GM21825 (cell line): Measurements from ENCODE around the gene ANO10.
"Not testable (repeated sequence)": the region's sequence is repeated elsewhere in the genome, so short reads cannot be mapped to it uniquely, and the experiment has no call there.

Experiments used
- ATAC-seq: cut with Tn5 transposase; IDR thresholded peaks from one replicate; pipeline ENCODE4 v1.9.1; 2021; ENCODE audit warnings: mild to moderate bottlenecking, moderate library complexity; ENCODE audit not compliant: unreplicated experiment

Gene ANO10

DNA sequence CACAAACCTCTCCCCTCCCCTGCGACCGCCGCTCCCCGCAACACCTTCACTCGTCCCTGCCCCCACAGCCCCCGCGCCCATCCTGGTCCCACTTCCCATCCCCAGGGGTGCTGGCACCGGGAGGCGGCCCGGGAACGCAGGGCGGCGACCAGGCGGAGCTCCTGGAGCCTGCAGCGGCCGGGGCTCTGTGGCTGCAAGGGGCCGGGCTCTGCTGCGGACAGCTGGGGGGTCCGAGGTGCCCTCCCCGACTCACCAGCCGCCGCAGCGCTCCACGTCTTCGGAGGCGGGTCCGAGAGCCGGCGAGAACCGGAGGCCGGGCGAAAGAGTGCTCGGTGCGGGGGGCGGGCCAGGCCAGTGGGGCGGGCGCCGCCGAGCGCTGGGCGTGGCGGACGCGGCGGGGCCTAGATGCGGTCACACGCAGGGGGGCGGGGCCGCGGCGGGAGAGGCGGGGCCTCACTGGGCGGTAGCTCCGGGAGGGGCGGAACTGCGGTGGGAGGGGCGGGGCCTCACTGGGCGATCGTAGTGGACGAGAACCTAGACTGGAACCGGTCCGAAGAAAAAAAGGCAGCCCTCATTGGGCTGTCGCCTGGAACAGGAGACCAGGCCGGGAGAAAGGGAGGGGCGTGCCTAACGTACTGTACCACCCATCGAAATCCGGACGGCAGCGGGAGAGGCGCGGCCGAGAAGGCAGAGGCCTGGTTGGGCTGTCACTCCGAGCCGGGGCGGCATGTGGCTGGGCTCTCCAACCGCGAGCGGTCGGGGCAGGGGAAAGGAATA lies at the start of gene ANO10:
ANO10 (minus strand) TSS at position 356 of the 777 bp plus-strand sequence. CDS start 16,159 bp downstream, outside the sequence.
- peak; percentile 93 for ATAC-seq

GRCh38 chr3:43670635-43671522 lies 49.1 kb upstream of the ANO10 start:
- no peak for ATAC-seq

- ATAC-seq = not testable (repeated sequence)
These were observed 43.2 kb upstream of the ANO10 start for GRCh38 chr3:43665011-43665410.

DNA sequence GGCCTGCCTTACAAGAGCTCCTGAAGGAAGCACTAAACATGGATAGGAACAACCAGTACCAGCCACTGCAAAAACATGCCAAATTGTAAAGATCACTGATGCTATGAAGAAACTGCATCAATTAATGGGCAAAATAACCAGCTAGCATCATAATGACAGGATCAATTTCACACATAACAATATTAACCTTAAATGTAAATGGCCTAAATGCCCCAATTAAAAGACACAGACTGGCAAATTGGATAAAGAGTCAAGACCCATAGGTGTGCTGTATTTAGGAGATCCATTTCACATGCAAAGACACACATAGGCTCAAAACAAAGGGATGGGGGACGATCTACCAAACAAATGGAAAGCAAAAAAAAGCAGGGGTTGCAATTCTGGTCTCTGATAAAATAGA lies 39.6 kb upstream of the ANO10 start:
- ATAC-seq = not testable (repeated sequence)

- ATAC-seq = no peak
These were observed 37.6 kb upstream of the ANO10 start for GRCh38 chr3:43659250-43659880.

DNA sequence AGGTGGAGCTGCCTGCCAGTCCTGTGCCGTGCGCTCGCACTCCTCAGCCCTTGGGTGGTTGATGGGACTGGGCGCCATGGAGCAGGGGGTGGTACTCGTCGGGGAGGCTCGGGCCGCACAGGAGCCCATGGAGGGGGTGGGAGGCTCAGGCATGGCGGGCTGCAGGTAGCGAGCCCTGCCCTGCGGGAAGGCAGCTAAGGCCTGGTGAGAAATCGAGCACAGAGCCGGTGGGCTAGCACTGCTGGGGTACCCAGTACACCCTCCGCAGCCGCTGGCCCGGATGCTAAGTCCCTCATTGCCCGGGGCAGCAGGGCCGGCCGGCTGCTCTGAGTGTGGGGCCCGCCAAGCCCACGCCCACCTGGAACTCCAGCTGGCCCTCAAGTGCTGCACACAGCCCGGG lies 34.6 kb upstream of the ANO10 start:
- not testable (repeated sequence) for ATAC-seq

GRCh38 chr3:43650345-43650744 lies 28.5 kb upstream of the ANO10 start:
- ATAC-seq = no peak

DNA sequence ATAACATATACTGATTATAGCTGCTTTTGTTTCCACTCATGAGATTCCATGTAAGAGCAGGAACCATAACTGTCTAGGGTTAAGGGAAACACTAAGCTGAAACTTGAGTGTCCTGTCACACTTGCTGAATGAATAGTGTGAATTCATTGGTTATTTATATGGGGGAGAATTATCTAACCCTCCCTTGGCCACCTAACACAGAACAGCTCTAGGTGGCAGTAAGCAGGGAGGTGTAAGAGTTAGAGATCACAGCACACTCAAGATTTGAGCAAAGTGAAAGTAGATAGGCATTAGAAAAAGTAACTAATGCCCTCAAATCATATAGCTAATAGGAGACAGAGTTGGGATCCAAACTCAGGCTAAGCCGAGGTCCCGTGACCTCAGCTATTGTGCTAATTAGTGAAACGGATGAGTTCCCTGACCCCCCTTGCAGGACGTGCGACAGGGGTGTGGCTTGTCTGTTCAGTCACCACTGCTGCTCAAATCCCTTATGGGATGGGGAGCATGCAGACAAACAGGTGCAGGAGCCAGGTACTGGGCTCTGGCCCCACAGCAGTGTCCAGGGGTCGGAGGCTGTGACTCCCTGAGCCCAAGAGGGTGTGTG lies 27.7 kb upstream of the ANO10 start:
- no peak for ATAC-seq

DNA sequence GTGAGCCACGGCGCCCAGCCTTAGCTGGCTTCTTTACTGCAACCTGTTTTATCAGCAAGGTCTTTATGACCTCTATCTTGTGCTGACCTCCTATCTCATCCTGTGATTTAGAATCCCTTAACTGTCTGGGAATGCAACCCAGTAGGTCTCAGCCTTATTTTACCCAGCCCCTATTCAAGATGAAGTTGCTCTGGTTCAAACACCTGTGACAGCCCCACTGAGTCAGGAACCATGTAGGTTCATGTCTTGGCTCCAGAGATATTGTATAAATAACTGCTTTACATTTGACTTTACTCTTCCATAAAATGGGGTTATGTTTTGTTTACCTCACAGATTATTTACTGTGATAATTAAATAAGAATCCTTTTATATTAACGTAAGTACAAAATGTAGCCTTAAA lies 27.1 kb upstream of the ANO10 start:
- no peak for ATAC-seq

GRCh38 chr3:43647331-43648166 lies 25.7 kb upstream of the ANO10 start:
- no peak for ATAC-seq

GRCh38 chr3:43644443-43644842 lies 22.6 kb upstream of the ANO10 start:
- ATAC-seq = no peak

- ATAC-seq = no peak
These were observed 19.7 kb upstream of the ANO10 start for GRCh38 chr3:43641306-43642114.

DNA sequence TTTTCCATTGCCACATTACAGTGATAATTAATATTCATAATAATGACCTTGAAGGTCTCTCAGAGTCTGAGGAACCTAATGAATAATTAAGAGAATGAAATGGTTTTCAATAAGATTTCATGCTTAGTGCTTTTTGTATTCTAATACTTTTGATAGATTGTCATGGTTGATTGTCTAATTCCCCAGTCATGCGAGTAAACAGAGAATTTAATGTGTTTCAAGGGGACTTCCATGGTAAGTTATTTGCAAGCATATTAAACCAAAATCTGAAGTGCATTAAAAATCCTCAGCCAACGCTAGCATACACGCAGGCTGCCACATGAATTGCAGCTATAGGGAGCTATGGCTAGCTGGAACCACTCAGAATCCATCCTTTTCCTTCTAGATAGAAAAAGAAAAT lies 18.9 kb upstream of the ANO10 start:
- ATAC-seq = no peak

DNA sequence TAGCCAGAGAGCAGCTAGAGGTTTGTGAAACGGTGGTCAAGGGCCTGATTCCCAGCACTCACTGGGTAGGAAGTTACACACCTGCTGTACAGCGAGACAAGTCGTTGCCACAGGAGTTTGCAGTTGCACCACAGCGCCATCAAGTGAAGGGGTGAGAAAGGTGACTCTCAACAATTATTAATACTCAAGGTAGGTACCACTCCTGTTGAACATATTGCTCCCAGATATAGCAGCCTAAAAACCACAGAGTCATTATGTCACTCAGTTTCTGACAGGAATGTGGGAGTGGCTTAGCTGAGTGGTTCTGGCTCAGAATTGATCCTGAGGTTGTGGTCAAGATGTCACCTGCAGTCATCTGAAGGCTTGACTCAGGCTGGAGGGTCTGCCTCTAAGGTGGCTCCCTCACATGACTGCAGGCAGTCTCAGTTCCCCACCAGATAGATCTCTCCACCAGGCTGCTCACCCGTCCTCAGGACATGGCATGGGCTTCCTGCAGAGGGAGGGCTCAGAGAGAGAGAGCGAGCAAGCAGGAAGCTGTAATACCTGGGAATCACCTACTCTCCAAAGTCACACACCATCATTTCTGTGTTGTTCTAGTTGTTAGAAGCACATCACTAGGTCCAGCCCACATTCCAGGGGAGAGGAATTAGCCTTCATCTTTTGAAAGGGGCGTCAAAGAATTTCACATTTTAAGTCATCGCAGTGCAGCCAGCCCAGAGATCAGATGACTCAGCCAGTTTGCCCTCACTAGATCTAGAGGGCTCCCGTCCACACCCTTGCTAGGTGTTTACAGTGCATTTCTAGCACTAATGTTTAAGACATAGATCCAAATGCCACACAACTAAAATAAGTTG lies 17.0 kb upstream of the ANO10 start:
- ATAC-seq = peak; percentile 65

DNA sequence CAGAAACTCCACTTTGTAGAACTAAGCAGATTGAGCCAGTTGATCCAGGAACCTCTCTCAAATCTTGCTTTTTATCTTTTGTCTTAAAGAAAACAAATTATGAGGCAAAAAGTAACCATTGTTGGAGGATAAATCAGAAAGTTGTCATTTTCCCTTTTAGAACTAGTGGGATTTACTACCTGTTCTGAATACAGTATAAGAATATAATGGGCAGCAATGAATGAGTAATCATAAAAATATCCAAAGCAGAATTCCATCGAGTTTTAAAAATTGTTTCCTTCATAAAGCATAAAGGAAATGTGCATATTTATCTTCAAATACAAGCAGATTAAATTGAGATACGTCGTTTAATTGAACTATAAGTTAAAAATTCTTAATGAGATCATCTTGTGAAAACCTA lies 15.9 kb upstream of the ANO10 start:
- no peak for ATAC-seq

DNA sequence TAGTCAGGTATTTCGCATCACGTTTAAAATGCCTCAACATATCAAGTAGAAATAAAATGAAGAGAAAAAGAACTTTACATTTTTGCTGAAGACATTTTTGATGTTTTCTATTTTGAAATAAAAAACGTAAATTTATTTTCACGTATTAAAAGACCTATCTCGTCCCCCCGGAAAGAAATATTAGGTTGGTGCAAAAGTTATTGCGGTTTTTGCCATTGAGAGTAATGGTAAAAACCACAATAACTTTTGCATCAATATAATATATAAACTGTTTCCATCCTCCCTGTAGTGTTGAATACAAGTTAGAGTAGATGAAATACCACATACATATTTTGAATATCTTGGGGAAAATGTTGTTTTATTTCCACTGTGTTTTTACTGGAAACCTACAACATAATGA lies 11.2 kb upstream of the ANO10 start:
- ATAC-seq = no peak

DNA sequence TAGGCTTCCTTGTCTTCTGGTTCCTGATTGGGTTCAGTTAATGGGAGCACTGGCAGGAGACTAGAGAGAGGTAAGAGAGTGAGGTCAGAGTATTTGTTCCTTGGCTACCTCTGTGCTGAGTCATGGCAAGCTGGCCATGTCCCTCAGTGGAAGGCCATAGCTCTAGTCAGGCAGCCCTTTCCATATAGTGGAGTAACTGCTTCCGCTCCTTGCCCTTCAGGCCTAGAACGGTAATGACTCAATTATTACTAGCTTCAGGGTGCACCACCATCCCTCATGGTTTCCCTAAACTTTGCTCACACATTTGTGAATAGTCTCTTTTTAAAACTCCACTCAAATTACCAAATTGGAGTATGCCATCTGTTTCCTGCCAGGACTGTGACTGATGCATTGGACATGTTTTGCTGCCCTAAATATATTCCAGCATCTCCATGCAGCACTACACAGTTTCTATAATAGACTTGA lies 10.5 kb upstream of the ANO10 start:
- no peak for ATAC-seq

DNA sequence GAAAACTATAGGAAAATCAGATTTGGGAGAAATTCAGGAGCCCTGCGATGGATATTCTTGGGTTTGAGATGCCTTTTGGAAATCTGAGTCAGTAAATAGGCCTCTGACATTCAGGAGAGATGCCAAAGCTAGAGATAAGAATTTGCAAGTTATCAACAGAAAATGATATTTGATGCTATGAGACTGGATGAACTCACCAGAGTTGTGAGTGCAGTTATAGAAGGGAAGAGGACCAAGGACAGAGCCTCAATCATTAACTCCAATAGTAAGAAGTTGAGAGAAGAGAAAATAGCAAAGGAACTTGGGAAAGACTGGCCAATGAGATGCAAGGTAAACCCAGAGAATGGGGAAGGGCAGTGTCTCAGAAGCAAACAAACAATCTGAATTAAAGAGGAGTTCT lies 7.9 kb upstream of the ANO10 start:
- ATAC-seq = no peak
